HG03159 (cell line): ENCODE results near the gene THSD4.

Experiments used
- ATAC-seq: cut with Tn5 transposase; IDR thresholded peaks from one replicate; pipeline ENCODE4 v1.9.1; 2021; ENCODE audit warnings: mild to moderate bottlenecking, moderate library complexity; ENCODE audit not compliant: unreplicated experiment

THSD4 gene

GRCh38 chr15:71288348-71288955, 173.2 kb downstream of the THSD4 start:
- no peak for ATAC-seq

- no peak for ATAC-seq
Observed at GRCh38 chr15:71290002-71290401, 174.7 kb downstream of the THSD4 start.

GRCh38 chr15:71290881-71291635, 175.8 kb downstream of the THSD4 start:
- ATAC-seq, result no peak

- ATAC-seq, result no peak
Observed at GRCh38 chr15:71291723-71292122, 176.5 kb downstream of the THSD4 start.

GRCh38 chr15:71293723-71294122, 178.5 kb downstream of the THSD4 start:
- ATAC-seq, result no peak

- no peak for ATAC-seq
Observed at GRCh38 chr15:71294251-71294910, 179.1 kb downstream of the THSD4 start.

GRCh38 chr15:71294911-71295602, 179.8 kb downstream of the THSD4 start:
- ATAC-seq, result no peak

GRCh38 chr15:71295603-71296314, 180.5 kb downstream of the THSD4 start:
- no peak for ATAC-seq

GRCh38 chr15:71296315-71296679, 181.0 kb downstream of the THSD4 start:
- ATAC-seq, result no peak

- no peak for ATAC-seq
Observed at GRCh38 chr15:71301958-71302621, 186.8 kb downstream of the THSD4 start.

- no peak for ATAC-seq
Observed at GRCh38 chr15:71302861-71303410, 187.7 kb downstream of the THSD4 start.

- ATAC-seq, result no peak
Observed at GRCh38 chr15:71303977-71304376, 188.7 kb downstream of the THSD4 start.

- ATAC-seq, result no peak
Observed at GRCh38 chr15:71304681-71305080, 189.4 kb downstream of the THSD4 start.

- no peak for ATAC-seq
Observed at GRCh38 chr15:71306538-71306937, 191.3 kb downstream of the THSD4 start.

GRCh38 chr15:71312194-71312708, 197.0 kb downstream of the THSD4 start:
- no peak for ATAC-seq

- no peak for ATAC-seq
Observed at GRCh38 chr15:71312731-71313460, 197.6 kb downstream of the THSD4 start.

GRCh38 chr15:71313806-71314205, 198.5 kb downstream of the THSD4 start:
- ATAC-seq, result no peak

GRCh38 chr15:71314956-71315537, 199.8 kb downstream of the THSD4 start:
- ATAC-seq, result no peak

- no peak for ATAC-seq
Observed at GRCh38 chr15:71316911-71317310, 201.6 kb downstream of the THSD4 start.
